Limb (tissue), 2 donors: ENCODE measurements around the gene MICAL2.

Experiments
- DNase-seq, 2 donors: peaks; one replicate each; pipeline ENCODE4 v3.0.0-alpha.2; 2016; ENCODE audit errors: extremely low spot score in 2 of 2

Gene MICAL2

DNA sequence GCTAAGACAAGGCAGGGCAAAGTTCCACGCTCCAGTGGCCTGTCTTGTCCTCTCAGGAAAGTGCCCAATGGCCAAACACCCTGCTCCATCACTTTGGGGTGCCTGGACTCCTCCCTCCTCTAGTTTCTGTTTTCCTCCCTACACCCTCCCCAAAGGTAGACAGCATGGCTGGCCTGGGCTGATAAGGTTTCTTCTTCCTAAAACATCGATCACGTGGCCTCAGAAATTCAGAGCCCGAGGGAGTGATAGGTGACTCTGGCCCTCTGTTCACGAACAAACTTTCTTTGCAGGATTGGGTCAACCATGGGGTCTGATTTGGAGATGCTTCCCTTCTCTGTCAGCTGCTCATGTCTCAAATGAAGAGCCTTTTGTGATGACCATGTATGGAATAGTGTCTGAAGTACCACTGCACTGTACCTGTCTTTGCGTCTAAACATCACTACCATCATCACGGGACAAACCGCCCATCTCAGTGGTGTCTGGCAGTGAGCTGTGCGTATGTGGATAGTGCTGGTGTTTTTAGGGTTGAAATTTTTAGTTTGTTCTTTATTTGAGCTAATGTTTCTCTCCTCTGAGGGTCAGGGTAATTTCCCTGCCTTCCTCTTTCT, 6.1 kb downstream of the MICAL2 start:
- no peak for DNase-seq

DNA sequence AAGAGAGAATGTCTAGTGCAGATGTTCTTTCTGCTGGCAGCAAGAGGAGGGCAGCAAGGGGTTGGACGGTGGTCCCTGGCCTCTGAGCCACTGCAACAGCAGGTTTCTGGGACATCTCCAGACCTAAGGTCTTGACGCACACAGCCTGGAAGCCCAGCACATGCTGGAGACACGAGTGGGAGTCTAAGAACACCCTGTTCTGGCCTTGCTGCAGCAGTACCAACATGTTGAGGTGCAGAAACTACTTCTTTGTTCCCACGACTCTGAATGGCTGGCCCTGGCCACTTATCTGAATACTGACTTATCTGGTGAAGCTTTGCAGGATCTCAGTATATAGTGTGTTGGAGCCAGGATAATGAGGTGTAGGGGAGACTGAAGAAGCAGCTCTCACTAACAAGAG, 6.8 kb downstream of the MICAL2 start:
- DNase-seq: no peak

DNA sequence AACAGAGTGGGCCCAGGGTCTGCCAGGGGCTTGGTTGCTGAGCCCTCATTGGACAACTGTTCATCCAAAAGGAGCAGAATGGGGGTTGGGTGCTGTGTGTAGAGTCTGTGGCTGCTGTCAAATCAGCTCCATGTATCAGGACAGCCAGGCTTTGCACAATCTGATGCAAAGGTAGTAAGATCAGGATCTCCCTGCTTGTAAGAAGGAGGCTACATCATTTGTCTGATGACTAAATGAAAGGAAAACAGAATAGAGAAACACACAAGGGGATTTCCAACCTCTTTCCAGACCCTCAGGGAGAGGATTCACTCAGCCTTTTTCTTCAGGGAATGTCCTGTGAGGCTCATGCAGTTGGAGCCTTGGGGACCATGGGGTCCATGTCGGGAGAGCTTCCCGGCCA, 7.2 kb downstream of the MICAL2 start:
- DNase-seq: no peak

DNA sequence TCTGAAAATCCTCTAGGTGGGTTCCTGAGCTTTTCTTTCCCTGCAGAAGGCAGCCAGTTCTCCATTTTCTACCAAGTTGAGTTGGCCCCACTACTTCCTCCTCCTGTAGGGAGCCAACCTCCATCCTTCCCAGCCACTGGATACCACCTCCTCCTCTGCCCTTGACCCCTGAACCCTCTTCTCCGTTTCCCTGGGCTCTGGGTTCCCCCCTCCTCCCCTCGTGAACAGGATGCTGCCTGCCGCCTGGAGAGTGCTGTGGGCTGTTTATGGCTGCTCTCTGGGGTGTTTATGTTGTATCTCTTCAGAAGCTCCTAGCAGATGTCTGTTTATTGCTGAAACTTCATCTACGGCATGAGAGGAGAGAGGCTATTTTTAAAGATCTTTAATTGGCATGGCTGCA, 8.6 kb downstream of the MICAL2 start:
- no peak for DNase-seq

DNA sequence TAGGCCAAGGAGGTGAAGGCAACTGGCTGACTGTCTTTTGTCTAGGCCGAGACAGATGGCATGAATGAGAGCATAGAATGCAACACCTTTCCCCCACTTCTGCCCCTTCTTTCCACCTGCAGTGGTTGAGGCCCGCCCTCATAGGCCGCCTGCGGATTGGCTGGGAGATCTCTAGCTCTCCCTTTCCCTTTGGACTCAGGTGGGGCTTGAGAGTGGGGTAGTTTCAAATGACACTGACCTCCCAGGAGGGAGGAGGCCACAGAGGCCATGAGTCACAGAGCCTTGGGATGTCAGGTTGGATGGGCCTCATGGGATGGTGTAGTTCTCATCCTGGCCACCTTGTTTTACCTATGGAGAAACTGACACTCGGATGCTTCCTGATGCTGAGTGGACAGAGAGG, 9.1 kb downstream of the MICAL2 start:
- no peak for DNase-seq

DNA sequence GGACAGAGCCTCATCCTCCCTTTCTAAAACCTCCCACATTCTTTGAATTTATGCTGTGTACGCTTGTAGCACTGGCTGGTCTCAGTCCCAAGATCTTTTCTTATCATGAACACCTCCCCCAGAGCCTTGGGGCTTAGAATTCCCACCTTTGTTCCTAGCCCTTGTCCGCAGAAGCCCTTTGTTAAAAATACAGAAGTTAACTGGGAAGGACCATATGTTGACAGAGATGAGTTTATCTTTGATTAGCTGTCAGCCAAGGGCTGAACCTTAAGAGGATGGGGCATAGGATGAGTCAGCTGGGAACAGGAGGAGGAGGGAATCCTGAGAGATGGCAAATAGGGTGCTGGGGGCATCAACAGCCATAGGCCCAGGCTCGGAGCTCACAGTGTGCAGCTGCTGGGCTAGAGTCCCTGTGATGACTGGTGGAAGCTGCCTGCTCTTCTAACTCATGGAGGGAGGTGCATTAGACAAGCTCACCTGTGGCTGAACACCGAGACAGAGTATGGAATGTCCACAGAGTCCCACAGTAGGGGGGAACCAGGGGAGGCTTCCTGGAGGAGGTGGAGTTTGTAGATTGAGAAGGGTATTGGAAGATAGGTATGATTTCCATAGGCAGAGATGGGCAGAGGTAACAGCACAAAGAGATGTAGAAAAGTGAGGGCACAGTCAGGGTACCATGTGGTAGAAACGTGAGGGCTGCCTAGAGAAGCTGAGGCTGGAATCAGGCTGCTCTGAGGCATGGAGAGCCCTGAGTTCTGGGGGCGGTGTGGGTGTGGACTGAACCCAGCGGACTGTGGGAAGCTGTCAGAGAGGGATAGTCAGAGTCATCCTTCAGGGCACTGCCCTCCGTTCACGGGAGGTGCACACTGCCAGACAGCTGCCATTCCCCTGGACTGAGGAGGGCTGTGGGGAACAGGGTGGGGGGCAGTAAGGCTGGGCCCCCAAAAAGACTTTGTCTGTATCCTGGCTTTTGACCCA, 9.9 kb downstream of the MICAL2 start:
- DNase-seq: no peak

DNA sequence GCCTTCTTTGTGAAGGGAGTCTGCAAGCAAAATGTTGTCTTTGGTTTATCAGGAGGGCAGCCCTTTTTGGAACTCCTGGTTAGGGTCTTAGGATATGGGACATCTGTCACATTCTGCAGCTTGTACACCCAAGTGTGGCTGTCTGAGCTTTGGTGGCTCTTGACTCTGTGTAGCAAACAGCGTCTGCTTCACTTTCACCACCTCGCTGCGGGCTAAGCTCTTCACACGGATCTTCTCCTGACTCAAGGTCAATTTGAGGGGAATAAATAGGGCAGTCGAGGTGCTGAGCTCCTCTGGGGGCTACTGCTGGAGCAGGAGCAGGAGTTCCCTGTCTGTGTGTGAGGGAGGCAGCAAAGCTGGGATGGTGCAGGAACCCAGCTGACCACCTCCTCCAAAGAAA, 10.6 kb downstream of the MICAL2 start:
- no peak for DNase-seq

DNA sequence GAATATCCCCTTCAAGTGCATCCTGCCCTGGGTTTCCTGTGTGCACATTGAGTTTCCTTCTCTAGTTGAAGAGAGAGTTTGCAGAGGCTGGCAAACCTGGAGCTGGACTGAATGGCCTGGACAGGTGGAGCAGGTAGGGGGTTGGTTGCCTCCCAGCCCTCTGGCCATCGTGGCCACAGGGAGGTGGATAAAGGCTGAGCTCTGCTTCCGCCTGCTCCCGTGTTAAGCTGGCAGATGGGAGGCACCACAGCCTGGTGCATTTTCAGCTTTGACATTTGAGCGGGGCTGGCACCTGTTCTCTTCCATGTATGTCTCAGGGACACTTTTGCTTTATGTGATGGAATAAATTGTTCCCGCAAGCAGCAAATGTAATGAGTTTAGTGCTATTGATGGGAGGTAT, 11.1 kb downstream of the MICAL2 start:
- no peak for DNase-seq

DNA sequence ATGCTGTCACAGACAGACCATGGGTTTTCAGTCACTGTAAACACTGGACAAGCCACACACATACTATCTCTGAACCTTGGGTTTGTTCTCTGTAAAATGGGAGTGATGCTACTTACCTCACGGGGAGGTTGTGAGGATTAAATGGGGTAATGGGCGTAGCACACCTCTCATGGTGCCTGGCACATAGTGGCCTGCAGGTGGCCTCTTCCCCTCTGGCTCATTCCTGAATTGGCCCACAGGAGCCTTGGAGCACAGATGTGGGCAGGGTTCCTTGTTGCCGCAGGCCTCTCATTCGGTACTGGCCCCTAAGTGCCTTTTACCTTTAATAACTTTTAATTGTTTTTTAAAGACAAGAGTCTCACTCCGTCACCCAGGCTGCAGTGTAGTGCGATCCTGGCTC, 11.7 kb downstream of the MICAL2 start:
- DNase-seq: no peak

DNA sequence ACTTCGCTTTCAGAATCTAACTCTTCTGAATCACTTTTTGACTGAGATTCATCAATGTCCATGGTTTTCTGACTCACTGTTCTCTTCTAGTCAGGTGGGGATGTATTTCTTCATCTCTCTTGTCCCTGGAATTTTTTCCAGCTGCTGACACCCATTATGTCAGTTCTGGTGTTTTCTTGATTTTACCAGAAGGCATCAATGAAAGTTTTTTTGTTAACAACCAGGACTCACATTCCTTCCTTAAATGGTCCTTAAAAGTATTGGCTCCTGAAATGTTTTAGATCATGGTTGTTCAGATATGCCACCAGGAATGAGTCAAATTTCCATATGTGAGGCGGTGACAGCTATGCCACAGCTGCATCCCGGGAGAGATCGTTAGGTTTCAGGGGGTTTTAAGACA, 12.9 kb downstream of the MICAL2 start:
- DNase-seq: no peak

DNA sequence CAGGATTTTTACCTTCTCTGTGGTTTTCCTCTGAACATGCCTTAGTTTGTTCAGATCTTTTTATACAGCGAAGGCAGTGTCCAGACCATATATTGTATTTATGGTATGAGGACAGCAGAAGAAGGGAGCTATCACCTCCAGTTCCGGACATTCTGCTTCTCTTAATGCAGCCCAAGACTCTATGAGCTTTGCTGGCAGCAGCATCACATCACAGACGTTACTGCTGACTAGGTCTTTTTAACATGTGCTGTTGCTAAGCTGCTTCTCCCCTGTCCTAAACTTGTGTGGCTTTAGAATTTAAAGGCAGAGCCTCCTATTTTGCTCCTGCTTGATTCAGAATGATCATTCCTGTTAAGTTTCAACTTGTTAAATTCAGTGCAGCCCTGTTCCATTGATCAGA, 13.4 kb downstream of the MICAL2 start:
- peak in 1 of 2 donors; percentile 21 for DNase-seq

DNA sequence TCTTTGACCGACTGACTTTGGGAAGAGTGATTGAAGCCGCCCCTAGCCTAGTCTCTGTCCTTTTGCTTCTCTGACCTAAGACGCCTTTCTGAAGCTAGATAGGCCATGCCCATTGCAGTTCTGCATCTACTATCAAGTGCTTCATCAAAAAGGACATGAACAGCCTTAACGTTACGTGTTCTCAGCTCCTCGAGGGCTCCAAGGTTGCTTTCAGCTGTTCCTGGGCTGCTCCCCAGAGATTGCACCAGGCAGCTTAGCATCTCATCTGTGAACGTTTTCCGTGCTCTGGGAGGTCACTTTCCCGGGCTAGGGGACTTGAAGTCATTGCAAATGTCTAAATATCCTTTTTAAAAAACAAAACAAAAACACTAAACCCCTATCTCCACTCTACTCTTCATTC, 13.9 kb downstream of the MICAL2 start:
- no peak for DNase-seq

DNA sequence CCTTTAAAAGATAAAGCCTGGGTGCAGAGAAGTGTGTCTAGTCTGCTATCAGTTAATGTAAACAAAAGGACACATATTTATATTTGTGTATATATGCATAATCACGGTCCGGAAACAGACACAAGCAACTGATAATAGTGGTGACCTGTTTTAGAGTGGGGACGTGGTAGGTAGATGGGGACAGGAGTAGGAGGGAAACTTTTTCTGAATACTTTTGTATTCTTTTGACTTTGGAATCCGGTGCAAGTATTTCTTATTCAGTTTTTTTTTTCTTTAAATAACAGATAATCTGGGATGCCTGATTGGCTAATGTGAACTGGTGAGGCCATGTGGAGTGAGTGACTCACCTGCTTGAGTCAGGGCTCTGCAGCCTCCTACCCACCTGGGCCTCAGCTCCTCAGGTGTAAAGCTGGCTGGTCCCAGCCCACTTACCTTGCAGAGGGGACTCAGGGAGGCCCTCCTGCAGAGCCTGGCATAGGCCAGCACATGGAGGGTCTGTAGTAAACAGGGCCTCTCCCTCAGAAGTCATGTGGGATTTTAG, 15.3 kb downstream of the MICAL2 start:
- DNase-seq: no peak

DNA sequence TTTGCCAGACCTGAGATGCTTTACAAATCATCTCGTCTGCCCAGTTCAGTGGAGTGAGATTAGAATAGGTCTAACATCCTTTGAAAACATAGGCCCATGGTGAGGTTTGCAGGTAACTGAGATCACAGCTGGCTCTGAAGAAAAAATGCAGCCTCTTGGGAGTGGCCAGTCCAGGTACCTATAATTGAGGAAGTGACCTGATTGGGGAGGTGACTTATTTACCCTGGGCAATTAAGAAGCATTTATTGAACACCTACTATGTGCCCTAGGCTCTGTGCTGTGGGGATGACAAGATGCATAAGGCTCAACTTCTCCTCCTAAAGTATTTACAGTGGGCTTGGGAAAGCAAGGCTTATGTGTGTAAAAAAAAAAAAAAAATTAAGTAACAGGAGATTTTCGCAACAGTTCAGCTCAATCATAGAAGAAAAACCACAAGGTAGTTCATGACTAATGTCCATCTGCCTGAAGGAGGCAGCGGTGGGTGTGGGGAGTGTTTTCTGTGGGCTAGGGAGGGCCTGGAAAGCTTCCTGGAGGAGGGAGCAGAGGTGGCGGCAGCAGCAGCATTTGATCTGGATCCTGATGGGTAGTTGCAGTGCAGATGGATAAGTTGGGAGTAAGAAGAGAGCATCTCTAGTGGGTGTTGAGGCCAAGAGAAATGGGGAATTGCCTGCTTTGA, 16.1 kb downstream of the MICAL2 start:
- no peak for DNase-seq

DNA sequence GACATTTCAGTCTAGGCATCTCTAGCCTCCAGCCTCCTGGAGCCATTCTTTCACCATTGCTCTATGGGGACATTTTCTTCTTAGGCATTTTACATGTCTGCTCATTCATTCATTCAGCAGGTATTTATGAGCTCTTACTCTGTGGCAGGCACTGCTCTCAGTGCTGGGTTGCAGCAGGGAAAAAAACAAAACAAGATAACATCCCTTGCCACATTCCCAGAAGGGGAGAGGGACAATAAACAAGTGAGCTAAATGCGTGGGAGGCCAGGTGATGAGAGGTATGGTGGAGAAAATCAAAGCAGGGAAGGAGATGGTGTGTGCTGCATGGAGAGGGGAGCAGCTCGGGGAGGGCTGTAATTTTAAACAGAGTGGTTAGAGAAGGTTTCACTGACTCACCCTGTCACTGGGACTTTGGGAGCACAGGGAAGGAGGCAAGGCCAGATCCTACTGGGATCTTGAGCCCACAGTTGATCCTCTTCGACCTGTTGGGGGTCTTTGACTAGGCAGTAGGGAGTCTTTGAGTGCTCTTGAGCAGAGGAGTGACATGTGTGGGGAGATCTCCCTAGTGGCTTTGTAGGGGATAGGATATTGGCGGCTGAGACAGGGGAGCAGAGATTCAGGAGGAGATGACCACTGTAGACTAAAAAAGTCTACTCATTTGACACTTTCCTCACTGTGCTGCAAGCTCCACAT, 17.0 kb downstream of the MICAL2 start:
- no peak for DNase-seq

DNA sequence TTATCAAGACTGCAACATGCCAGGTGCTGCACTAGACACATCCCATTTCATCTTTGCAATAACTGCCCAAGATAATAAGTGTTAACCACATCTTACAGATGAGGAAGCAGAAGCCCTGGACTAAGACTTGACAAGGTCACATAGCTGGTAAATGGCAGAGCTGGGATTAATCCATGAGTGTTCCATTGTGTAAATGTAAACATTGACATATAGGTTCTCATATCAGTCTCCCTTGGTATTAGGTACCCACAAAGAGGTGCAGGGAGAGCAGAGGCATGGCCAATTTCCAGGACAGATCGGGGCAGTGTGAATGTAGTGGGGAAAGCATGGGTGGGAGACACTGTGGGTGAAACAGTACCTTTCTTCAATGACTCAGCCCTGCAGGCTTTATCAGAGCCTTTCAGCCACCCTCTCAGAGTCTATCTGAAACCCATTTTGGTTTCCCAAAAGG, 17.9 kb downstream of the MICAL2 start:
- DNase-seq: no peak

DNA sequence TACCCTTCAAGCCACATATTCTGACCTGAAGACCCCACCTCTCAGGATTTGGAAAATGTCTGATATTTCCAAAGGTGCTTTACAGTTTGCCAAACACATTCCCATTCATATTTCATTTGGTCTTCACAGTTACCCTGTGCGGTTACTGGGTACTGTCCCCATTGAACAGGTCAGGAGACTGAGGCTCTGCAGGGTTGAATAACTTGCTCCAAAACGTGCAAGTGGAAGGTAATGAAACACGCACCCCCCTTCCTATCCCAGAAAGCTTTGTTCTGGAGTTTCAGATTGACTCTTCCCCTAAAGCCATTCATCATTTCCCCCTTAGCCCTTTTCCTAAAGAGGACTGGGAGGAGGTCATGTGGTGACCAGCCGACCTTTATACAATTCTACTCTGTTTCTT, 18.8 kb downstream of the MICAL2 start:
- DNase-seq: no peak

DNA sequence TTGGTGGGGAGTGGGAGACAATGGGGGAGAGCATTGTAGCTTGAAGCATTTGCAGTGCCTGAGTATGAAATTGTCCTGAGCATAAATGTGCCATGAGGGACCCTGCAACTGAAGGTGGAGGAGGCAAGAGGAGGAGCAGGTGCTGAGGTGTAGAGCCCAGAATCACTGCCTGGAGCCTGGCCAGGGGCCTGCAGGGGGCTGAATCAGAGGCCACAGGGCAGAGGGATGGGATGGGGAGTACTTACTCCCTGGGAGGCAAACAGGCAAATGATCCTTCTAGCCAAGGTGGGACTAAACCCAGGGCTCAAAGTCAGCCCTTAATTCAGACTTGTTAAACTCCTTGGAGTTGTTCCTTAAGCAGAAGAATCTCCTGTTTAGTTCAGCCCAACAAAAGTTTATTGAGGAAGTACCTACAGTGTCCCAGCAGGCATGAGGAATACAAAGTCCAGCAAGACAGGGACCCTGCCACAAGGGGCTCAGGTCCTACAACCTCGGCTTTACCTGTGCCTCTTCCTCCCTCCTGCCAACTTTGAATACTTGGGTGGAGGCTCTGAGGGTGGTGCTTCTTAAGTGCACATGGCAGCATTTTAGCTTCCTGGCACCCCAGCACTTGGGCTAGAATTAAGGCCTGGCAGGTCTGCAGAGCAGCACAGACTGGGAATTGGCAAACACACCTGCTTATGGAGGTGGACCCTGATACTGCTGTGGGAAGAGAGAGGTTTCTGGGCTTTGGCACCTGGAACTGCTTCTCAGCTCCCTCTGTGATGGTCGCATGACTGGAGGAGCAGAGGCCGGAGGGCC, 20.0 kb downstream of the MICAL2 start:
- no peak for DNase-seq

DNA sequence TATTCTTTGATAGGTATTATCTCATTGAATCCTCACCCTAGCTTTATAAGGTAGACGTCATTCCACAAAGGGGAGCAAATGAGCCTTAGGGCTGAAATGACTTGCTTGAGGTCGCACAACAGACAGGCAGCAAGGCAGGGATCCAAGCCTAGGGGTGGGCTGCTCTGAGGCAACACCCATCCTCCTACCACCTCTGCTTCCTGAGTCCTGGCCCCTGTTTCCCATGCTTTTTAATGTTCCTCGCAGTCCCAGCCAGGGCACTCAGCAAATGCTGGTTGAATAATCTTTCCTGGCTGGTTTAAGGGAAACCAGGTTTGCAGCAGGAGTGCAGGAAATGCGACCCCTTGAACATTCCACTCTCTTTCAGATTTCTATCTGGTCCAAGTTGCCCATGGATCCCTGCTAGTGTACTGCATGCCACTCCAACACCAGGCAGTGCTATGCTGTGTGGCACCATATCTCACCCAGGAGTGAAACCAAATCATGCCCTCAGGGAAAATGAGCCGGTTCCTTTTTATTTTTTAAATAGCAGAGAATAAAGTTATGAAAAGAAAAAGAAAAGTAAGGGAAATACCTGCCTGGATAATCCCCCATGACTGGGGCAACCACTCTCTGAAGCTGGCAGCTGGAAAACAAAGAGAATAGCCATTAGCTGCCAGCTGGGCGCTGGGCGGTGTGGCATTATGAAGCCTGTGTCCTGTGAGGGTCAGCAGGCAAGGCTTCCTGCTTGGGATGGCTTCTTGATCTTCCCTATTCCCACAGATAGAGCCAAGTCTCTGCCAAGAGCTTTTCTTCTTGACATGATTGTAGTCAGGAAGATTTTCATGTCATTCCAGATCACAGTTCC, 21.8 kb downstream of the MICAL2 start:
- DNase-seq: no peak

DNA sequence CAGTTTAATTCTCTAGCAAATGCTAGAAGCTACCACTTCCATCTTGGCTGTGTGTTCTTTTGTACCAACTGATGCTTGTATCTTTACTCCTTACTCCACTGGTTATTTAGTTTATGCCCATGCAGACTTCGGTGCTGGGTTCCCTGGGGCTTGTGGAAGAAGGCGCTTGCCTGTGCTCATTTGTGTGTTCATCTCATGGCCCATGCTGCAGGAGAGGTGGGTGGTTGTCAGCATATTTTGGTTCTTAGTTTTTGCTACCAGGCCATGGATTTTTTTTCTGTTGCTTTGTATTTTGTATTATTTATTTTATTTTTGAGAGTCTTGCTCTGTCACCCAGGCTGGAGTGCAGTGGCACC, 22.4 kb downstream of the MICAL2 start:
- DNase-seq: no peak
